HCT116 (cell line): ENCODE results near the gene SUCLG2.

Source experiments
- CEBPB ChIP-seq: IDR thresholded peaks from 2 replicates; pipeline ENCODE4 v1.6.1; 2012; ENCODE audit warnings: low read depth
- CTCF ChIP-seq, 3 experiments: fragments of 200-600 bp in 1 of 3; sonication (generic) in 1 of 3; IDR thresholded peaks in 2 of 3; conservative IDR thresholded peaks in 1 of 3; 2 replicates each; pipeline ENCODE4 v1.5.1; 2012 to 2017; ENCODE audit warnings: low read depth in 2 of 3, low read length in 2 of 3, antibody characterized with exemption in 1 of 3, borderline replicate concordance in 1 of 3, control low read depth in 1 of 3, mild to moderate bottlenecking in 1 of 3, mixed read lengths in 1 of 3, mixed run types in 1 of 3, moderate library complexity in 1 of 3; ENCODE audit not compliant: insufficient read depth in 1 of 3
- EZH2 ChIP-seq: fragments of 200-600 bp; sonication (generic); IDR thresholded peaks from 2 replicates; pipeline ENCODE4 v1.6.1; 2017; ENCODE audit warnings: antibody characterized with exemption, mixed run types
- RAD21 ChIP-seq: IDR thresholded peaks from 2 replicates; pipeline ENCODE4 v1.6.1; 2012; ENCODE audit warnings: low read depth, mild to moderate bottlenecking
- REST ChIP-seq: IDR thresholded peaks from 2 replicates; pipeline ENCODE4 v1.6.1; 2012; ENCODE audit warnings: low read depth
- SIN3A ChIP-seq: IDR thresholded peaks from 2 replicates; pipeline ENCODE4 v1.6.1; 2012; ENCODE audit warnings: low read depth
- SRF ChIP-seq: IDR thresholded peaks from 2 replicates; pipeline ENCODE4 v1.6.1; 2012; ENCODE audit warnings: low read depth
- ZNF274 ChIP-seq: fragments of 200-500 bp; sonication (Bioruptor generic); IDR thresholded peaks from 2 replicates; pipeline ENCODE4 v1.6.1; 2014; ENCODE audit warnings: mild to moderate bottlenecking, low read depth, low read length, inconsistent platforms

- TF ChIP-seq CEBPB (no peak), CTCF (IDR thresholded peaks at IDR 0.05 in 2 of 3, conservative IDR thresholded peaks at IDR 0.05 in 1 of 3; ENCODE audit: borderline replicate concordance in 1 of 3, insufficient read depth in 1 of 3, low read depth in 2 of 3, low read length in 2 of 3) (no peak), ZNF274 (no peak), SRF (no peak), REST (no peak), SIN3A (no peak), RAD21 (no peak), EZH2 (no peak)
Measured at GRCh38 chr3:67484085-67484484, 170.3 kb downstream of the SUCLG2 start.
